ENCODE measurements around the gene HK2. TPM values are rescaled to one million over a fixed set of nuclear protein-coding genes. Genes with fewer than 3 reads are reported as not detected.

HK2 gene
- total RNA-seq, 1 donor from 2014 or later: 15.5 TPM

DNA sequence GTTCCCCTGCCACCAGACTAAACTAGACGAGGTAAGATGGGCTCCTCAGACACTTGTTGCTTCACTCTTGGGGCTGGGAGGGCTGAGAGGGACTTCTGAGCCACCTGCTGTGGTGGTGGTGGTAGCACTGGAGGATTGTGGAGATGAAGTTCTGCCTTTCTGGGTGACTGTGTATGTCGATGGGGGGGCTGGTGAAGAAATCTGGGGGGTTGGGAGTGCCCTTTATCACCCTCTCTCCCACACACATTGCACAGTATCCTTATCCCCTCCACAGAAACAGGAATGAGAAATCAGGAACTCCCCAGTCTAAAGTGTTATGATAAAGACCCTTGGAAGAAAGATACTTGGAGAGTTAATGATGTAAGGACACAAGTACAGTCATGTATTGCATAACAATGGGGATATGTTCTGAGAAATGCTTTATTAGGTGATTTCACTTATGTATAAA, 38.5 kb downstream of the HK2 start:
- intact Hi-C loops (cut with DNase I): loop anchor here (5.0 kb wide), 1 partner anchor 40 kb away; the partner anchor contains the start of gene HK2
- DNase-seq (ENCODE audit: low spot score): no peak

DNA sequence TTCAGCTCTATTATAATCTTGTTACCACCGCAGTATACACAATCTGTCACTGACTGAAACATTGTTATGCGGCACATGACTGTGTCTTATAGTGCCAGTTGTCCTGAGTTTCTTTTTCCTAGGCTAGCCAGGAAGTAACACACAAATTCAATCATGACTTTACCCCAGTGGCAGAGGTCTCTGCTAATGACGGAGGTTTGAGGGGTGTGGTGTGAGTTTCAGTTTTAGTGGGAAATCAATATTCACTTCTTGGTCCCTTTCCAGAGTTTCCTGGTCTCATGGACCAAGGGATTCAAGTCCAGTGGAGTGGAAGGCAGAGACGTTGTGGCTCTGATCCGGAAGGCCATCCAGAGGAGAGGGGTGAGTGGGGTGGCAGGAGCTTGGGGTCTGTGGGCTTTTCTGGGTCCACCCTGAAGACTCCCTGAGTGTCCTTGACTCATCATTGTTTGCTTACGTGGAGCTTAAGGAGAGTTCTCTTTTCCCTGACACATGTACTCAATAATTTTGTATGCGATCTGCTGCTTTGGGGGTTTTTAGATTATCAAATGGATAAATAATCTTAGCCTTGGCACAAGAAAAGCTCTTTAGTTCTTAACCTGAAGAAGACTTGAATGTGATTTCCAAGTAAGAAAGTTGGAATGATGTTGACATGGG, 39.2 kb downstream of the HK2 start:
- DNase-seq (ENCODE audit: low spot score): no peak
- intact Hi-C loops (cut with DNase I): loop anchor here (5.0 kb wide), 1 partner anchor 41 kb away; the partner anchor contains the start of gene HK2

DNA sequence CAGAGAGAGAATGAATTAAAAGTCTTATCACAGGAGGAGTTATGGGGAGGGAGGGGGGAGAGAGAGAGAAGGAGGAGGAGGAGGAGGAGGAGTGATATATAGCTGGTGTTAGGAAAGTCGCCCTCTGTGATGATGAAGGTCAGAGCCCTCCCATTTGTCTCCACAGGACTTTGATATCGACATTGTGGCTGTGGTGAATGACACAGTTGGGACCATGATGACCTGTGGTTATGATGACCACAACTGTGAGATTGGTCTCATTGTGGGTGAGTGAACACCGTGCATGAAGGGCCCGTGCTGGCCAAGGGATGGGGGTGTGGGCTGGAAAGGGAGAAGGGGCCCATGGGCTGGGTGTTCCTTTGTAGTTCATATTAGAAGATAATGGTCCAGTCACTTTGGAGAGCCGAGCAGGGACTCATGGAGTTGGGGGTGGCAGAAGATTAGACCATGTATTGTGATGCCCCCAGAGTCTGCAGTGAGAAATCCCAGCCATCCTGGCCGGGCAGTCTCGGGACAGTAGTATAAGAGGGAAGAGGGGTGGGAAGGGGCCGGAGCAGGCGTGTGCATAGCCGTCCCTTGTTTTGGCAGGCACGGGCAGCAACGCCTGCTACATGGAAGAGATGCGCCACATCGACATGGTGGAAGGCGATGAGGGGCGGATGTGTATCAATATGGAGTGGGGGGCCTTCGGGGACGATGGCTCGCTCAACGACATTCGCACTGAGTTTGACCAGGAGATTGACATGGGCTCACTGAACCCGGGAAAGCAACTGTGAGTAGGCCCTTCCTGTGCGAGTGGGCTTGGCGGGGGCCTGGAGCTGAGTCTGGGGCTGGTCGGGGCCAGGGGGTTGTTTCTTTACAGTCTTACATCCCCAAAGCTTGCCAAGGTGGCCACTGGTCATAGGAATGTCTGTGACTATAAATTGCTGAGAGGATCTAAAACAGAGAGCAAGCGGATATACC, 40.0 kb downstream of the HK2 start:
- intact Hi-C loops (cut with DNase I): loop anchor here (2.0 to 5.0 kb wide), 2 partner anchors 42 to 183 kb away; partner anchors contain the start of gene HK2

DNA sequence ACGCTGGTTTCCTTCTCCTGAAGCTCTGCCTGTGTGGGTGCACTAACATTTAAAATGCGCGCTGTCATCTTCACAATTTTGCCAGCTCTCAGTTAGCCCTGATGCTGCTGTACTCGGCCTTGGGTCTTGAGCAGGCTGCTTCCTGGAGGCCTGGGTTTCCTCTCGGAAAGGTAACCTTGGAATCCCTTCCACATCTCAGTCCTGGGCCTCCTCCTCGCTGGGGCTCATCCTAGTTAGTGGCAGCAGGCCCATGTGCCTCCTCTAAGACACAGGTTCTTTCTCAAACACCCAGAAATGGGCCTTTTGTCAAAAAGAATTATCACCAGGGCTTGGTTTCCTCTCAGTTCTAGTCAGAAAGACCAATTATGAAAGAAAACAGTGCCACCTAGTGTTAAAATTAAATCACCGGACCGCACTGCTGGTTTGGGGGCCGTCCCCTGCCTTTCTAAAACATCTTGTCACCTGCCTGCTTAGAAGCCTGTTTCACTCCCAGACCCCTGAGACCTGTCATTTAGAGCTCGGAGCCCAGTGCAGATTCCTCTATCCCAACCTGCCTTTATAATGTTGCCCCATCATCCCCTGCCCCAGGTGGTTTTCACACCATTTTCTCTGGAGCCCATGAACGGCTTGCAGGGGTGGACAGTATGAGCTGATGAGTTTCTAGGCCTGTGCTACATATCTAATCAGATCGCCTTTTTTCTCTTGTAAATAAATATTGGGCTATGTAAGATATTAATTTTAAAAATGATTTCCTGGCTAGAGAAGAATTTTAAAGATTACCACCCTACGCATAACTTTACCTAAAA, 42.4 kb downstream of the HK2 start:
- DNase-seq (ENCODE audit: low spot score): no peak

More for the DNA sequence above, 40.0 kb downstream of the HK2 start:
- DNase-seq (ENCODE audit: low spot score): no peak

DNA sequence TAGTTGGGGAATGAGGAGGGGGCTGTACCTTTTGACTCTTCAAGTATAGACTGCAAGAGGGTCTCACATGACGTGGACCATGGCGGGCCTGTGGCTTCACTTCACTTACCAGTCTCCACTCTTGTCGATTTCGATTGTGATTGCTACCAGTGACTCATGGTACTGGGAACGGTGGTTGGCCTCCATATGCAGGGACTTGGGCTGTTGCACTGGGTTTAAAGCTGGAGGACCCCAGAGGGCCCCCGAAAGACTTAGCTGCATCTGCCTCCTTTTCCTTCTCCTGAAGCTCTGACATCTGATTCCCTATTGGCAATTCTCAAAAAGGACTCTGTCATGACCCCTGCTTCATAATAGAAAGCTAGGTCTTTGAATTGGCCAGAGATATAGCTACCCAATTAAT, 43.4 kb downstream of the HK2 start:
- DNase-seq (ENCODE audit: low spot score): no peak
- intact Hi-C loops (cut with DNase I): no loop called here

More for the DNA sequence above, 42.4 kb downstream of the HK2 start:
- intact Hi-C loops (cut with DNase I): loop anchor here (1.0 kb wide), 1 partner anchor 161 kb away; no protein-coding TSS in a partner anchor

DNA sequence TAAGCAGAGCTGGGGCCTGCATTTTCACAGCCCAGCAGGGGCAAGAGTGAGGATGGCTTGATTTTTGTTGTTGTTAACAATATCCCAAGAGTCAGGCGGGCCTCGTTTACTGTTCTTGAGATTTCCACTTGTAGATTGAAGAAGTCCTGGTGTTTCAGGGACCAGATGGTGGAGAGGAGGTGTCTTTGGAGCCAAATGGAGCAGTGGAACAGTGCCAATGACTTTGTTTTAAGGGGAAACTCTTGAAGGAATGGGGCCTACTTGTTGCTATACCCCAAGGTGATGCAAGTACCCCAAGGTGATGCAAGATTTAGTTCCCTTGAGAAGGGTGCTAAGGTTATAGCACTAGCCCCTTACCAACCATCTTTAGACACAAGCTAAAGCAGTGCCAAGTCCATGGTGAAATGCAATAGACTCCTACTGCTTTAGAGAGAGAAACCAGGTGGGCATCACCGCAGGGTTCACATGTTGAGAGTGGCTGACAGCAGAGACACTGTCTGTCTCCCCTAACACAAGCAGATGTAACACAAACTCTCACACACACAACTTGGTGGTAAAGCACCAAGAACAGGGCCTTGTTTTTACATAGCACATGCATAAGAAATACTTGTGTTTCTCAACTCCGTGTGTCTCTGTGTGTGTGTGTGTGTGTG, 44.0 kb downstream of the HK2 start:
- DNase-seq (ENCODE audit: low spot score): no peak
- intact Hi-C loops (cut with DNase I): no loop called here

DNA sequence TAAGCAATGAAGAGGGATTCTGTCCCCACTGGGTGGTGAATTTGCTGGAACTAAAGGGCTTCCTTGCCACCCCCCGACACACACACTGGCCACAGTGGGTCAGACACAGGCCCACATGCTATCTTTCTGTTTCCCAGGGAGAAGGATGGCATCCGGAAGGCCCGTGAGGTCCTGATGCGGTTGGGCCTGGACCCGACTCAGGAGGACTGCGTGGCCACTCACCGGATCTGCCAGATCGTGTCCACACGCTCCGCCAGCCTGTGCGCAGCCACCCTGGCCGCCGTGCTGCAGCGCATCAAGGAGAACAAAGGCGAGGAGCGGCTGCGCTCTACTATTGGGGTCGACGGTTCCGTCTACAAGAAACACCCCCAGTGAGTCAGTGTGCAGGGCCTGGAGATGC, 44.6 kb downstream of the HK2 start:
- intact Hi-C loops (cut with DNase I): no loop called here
- DNase-seq (ENCODE audit: low spot score): no peak

DNA sequence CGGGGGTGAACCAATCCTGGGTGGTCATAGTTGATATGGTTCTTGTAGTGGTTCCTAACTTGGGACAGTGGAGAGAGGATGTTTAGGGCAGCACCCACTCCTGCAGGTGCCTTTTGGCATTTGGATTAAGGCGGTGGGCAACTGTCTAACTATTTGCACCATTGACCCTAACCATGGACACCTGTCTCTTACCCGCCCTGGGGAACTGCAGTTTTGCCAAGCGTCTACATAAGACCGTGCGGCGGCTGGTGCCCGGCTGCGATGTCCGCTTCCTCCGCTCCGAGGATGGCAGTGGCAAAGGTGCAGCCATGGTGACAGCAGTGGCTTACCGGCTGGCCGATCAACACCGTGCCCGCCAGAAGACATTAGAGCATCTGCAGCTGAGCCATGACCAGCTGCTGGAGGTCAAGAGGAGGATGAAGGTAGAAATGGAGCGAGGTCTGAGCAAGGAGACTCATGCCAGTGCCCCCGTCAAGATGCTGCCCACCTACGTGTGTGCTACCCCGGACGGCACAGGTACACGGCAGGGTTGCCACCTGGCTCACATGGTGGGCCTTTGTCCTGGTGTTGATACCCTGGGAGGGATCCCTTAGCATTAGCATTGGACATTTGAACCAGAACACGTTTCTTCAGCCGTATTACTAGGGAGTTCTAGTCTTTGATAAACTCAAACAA, 46.3 kb downstream of the HK2 start:
- intact Hi-C loops (cut with DNase I): no loop called here
- DNase-seq (ENCODE audit: low spot score): no peak

DNA sequence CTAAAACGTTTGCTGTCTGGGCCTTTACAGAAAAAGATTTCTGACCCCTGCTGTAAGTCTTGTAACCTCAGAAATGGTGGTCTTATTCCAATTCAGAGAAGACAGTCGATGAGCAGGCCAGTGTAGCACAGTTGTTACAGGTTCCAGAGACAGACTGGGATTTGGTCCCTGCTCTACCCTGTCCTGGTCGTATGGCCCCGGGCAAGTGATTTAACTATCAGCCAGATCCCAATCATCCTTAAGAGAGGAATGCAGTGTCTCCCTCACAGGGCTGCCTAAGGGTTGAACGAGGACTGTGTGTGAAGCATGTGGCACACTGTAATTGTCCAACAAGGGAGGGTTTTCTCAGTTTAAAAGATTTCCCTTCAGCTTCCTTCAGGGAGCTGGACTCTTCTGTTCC, 47.2 kb downstream of the HK2 start:
- DNase-seq (ENCODE audit: low spot score): no peak
- intact Hi-C loops (cut with DNase I): no loop called here

DNA sequence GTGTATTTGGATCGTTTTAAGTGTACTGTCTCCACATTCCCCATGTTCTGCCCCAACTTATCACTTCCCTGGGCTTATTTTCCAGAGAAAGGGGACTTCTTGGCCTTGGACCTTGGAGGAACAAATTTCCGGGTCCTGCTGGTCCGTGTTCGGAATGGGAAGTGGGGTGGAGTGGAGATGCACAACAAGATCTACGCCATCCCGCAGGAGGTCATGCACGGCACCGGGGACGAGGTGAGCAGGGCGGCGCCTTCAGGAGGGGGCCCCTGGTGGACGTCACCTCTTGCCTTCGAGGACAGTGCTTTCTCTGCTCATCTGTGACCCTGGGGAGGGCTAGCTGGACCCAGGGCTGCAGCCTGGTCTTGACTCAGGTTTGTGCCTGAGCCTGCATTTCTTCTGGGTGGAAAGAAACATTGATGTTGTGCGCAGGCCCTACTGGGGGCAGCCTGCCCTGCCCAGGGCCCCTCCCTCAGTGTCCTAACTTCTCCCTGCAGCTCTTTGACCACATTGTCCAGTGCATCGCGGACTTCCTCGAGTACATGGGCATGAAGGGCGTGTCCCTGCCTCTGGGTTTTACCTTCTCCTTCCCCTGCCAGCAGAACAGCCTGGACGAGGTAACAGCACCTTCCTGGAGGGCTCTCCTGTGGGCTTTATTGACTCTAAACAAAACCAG, 47.8 kb downstream of the HK2 start:
- no peak for DNase-seq (ENCODE audit: low spot score)
- intact Hi-C loops (cut with DNase I): no loop called here

DNA sequence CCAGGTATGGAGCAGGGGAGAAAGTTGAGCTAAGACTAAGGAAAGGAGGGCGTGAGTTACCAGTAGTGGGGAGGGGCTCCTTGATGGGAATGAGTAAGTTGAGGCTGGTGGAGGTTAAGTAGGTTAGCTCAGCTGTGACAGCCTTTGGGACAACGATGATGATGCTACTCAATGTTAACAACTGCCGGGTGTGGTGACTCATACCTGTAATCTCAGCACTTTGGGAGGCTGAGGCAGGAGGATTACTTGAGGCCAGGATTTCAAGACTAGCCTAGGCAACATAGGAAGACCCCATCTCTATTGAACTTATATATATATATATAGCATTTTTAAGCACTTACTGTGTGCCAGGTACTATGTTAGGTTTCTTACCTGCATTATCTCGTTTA, 48.4 kb downstream of the HK2 start:
- intact Hi-C loops (cut with DNase I): no loop called here

DNA sequence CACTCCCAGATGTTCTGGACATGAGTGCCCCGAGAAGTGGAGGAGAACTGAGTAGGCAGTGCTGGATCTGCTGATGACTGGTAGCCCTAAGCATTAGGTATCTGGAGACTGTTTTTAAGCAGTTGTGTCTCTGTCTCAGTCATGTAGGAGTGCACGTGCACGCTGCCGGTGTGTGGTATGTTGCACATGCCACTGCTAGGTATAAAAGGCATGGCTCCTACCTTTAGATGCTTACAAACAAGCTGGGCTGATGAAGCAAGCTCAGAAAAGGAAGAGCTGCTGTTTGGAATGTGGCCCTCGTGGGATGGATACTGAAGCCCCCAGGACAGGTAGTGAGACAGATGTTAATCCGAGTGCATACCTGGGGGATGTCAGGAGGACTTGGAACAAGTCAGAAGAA, 49.1 kb downstream of the HK2 start:
- no peak for DNase-seq (ENCODE audit: low spot score)
- intact Hi-C loops (cut with DNase I): no loop called here

More for the DNA sequence above, 48.4 kb downstream of the HK2 start:
- DNase-seq (ENCODE audit: low spot score): no peak

DNA sequence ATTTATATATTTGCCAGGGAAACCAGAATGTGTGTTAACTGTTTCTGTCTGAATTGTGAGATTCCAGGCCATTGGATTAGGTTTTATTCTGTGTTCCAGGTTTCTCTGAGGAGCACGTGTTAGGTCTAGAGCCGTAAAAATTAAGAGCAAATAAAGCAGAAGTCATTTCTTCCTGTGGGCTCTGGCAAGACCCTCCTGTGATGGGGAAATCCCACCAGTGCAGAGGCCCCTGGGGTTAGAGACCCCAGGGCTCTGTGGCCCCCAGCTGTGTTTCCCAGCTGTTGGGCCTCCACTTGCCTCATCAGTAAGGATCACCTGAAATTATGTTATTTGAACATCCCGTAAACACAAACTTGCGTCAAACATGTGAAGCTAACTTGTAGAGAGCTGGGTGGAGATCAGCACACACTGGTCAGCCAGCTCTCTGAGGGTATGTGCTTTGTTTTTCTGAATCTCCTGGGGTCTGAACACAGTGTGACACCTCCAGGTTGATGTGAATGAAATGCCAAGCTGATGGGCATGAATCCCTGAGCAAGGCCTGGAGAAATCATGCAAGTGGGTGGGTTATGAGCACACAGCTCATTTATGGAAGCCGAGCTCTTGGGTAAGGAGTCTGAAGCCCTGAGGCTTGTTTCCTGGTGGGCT, 50.3 kb downstream of the HK2 start:
- intact Hi-C loops (cut with DNase I): no loop called here

DNA sequence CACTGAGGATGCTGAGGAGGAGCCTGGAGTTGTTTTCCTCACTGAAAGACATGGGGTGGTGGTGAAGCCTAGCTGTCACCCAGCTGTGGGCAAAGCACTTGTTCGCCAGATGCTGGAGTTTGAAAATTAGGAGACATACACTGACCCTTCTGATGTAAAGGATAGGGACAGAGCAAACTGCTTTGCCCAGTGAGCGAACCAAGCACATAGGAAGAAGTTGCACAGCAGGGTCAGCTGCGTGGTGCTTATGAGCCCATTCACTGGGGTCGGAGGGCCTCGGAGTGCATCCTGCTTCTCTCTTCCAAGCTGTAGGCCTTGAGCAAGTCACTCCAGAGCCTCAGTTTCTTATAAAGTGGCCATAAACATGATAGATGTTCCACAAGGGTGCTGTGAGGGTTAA, 50.9 kb downstream of the HK2 start:
- intact Hi-C loops (cut with DNase I): no loop called here
- no peak for DNase-seq (ENCODE audit: low spot score)

More for the DNA sequence above, 50.3 kb downstream of the HK2 start:
- DNase-seq (ENCODE audit: low spot score): no peak

DNA sequence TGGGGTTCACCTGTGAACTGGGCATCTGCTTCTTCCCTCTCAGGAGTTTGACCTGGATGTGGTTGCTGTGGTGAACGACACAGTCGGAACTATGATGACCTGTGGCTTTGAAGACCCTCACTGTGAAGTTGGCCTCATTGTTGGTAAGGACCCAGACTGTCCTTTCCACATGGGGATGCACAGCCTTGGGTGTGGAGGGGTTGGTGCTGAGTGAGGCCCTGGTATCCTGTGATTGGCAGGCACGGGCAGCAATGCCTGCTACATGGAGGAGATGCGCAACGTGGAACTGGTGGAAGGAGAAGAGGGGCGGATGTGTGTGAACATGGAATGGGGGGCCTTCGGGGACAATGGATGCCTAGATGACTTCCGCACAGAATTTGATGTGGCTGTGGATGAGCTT, 52.3 kb downstream of the HK2 start:
- intact Hi-C loops (cut with DNase I): no loop called here
- DNase-seq (ENCODE audit: low spot score): no peak

DNA sequence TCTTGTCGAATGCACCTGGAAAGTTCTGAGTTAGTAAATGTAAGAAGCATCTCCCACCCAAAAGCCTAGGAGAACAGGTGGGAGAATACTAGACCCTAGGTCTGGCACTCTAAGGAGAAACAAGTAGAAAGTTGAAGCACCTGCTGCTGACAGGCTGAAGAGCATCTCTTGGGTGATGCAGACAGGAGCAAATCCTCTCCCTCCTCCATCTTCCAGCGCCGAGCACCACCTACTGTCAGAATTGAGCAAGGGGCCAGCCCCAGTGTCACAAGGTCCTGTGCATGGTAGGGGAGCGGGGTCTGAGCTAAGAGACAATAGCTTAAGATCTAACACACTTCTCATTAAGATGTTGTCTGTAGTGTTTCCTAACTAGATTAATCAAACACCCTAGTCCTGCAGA, 52.9 kb downstream of the HK2 start:
- no peak for DNase-seq (ENCODE audit: low spot score)
- intact Hi-C loops (cut with DNase I): no loop called here

DNA sequence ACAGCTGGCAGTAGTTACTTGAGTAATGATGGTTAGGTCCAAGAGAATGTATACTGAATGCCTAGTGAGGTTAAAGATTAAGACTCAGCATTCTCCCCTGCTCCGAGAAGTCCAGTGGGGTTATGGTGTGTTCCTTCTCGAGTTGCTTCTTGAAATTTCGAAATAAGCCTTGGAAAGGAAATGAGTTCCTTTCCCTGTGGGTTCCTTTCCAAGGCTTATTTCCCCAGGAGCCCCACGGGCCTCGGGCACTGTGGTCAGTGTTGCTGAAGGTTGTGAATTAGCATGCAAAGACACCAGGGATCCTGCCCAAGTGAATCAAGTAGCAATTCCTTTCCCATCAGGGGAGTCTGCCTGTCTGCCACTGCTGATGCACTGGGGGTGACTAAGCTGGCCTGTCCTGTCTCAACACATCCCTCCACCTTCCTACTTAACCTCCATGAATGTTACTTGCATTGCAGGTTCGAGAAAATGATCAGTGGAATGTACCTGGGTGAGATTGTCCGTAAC, 53.6 kb downstream of the HK2 start:
- intact Hi-C loops (cut with DNase I): no loop called here

More for the DNA sequence above, 53.6 kb downstream of the HK2 start:
- no peak for DNase-seq (ENCODE audit: low spot score)

Data from cardiac septum (tissue), 1 donor.